ENCODE data around the gene ATG4A.

The ATG4A gene

DNA sequence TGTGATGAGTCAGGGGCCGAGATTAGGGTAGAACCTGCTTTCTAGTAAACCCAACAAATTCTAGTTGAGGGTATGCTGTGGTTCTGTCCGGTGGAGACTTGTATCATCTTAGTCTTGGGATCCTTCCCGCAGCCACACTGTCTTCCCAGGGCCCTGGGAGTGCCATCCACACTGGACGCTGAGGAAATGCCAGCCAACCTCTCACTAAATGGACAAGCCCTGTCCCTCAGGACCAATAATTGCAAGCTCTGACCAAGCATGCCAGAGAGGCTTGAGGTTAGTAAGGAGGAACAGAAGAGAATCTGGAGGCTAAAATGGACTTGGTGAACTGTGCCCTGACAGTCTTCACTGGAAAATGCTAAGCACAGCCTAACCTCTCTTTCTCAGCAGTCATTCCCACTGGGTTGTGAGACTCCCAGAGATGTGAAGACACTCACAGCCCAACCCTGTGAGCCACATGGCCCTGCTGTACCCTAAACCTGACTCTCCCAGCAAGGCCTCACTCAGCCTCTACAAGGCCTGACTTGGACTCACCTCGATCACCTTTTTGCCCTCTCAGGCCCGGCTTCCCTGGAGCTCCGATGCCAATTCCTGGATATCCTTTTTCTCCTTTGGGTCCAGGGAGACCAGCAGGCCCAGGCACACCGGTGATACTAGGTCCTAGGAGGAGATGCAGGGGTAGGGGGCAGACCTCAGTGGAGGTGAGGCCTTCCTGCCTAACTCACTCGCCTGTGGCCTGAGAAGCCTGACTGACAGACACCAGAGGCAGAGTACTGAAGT is 77.6 kb downstream of the ATG4A start:
- DNase-seq (ENCODE audit: low read depth in 2 of 2), result no peak

DNA sequence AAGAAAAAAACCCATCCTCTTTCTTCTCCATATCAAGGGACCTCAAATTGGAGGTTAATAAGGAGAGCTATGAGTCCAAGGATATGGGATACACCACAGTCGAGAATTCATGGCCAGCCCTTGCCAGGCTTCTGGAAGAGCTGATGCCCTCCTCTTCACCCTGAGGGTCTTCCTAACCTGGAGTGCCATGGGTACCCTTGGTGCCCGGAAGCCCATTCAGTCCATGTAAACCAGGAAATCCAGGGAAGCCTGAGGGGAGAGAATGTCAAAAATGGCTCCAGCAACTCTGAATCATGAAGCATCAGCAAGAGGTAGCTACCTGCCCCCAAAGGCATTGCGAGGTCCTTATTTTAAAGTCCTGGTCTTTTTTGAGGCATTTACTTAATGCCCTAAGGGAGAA is 78.2 kb downstream of the ATG4A start:
- DNase-seq (ENCODE audit: low read depth in 2 of 2), result no peak

DNA sequence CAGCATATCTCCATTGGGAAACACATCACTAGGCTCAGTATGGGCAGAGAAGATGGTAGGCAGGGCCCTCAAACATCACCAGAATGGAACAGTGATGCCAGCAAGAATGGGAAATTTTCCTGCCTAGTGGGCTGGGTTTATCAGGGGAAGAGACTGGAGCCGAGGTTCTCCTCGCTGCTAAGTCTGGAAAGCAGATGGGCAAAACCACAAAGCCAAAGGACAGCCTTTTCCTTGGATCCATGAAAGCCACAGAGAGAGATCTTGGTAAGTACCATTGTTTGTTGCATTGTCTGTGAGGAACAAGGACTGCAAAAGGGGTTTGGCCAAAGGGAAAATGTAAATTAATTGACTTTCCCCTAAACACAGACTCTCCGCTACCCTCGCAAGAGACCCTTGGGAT is 80.1 kb downstream of the ATG4A start:
- DNase-seq (ENCODE audit: low read depth in 2 of 2), result no peak

DNA sequence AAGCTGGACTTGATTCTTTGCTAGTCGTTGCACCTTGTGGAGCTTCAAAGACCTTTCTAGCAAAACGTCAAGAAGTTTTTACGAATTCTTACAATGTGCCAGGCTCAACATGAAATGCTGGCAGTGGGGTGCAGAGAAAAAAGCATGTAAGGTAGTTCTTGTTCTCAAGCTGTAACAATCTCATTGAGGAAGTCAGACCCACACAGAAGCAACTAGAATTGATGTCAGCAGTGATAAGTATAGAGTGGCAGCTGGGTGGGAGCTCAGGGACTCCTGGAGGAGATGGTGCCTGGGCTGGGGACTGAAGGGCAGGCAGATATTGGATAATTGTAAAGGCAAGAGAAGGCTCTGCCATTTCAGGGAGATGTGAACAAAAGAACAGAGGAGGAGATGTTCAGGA is 82.3 kb downstream of the ATG4A start:
- no peak for DNase-seq (ENCODE audit: low read depth in 2 of 2)

DNA sequence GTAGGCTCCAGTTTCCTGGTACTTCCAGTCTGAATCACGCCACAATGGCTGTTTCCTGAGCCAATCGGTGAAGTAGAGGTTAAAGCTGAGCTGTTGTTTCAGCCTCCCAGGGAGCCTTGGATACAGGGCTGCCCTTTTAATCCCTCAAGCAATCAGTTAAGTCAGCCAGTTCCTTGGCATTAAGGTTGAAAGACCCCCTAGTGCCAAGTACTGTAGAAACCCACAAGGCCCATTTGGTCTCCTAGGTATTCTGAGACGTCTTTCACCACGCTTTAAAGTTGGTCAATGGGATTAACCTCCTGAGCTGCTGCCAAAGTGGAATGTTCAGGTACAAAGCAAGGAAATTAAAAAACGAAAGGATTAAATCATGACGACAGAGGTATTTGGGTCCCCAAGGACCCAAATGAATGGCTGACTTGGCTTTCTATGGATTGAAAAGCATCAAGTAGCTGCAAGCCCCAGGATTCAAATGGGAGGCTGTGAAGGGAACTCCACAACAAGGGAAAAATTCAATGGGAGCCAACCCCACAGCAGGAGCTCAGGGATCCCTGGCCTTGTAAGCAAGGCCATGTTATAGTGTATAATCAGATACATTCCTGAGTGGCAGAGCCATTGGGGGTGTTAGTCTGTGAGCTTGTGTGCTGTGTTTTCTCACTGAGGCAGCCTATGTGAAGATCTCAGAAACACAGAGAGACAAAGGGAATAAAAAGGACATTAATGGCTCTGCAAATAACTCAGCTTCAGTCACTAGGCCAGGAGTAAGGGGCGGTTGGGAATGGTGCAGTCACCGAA is 86.0 kb downstream of the ATG4A start:
- DNase-seq (ENCODE audit: low read depth in 2 of 2), result no peak

DNA sequence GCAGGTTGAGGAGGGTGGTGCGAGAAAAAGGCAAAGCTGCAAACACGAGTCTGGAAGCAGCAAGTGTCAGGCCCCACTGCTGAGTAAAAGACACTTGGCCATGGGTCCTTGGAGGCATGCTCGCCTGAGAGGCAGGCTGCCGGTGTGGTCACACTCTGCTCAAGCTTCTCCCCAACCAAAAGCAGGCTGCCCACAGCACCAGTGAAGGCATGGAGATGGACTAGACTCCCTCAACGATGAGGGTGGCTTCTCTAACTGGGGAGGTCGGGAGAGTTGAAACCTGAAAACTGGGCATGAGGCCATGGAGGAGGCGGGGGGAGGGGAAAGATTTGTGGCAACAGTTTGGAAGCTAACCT is 86.5 kb downstream of the ATG4A start:
- DNase-seq (ENCODE audit: low read depth in 2 of 2), result no peak

DNA sequence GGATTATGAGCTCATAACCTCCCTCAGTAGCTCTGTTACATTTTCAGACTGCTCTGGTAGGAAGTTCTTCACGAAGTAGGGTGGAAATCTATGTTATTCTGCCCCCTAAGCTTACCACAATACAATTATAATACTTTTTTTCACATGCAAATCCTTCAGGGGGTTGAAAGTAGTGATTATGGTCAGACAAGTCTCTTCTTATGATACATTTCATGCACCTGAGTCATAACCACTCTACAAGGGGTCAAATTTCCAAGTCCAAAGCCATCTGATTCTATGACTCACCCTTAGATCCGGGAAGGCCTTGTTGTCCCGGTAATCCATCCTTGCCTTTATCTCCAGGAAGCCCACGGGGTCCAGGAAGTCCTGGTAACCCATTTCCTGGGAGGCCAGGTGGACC is 95.2 kb downstream of the ATG4A start:
- no peak for DNase-seq (ENCODE audit: low read depth in 2 of 2)

DNA sequence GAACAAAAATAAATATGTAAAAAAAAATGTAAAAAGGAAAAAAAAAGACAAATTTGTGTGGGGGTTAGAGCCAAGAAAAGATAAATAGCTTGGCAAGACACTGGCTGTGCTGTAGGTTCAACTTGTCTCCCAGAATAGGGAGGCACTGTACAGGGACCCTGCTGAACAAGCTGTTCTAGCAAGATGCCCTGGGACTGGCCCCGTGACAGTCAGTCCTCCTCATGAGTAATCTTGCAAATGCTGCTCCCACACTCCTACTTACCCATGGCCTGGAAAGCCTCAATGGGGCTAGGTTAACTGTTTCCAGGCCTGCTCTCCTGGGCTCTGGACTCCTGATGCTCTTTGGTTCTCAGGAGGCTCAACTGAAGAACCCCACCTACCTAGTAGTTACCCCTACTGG is 106.8 kb downstream of the ATG4A start:
- no peak for DNase-seq (ENCODE audit: low read depth in 2 of 2)

DNA sequence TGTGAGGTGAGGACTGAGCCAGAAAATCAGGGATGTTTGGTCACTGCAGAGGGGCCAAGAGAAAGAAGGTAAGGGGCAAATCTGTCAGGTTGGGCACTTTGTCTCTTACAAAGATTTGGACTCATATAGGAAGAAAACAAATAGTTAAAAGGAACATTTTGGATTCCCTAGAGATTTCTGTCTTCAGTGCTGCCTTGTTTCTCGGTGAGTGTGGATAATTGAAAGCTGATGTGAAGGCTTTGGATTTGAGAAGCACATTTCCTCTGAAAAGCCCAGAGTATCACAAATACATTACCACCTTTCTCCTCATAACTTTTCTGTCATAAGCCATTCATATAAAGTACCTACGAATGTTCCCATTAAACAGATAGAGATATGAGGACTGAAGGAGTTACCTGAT is 107.5 kb downstream of the ATG4A start:
- no peak for DNase-seq (ENCODE audit: low read depth in 2 of 2)

DNA sequence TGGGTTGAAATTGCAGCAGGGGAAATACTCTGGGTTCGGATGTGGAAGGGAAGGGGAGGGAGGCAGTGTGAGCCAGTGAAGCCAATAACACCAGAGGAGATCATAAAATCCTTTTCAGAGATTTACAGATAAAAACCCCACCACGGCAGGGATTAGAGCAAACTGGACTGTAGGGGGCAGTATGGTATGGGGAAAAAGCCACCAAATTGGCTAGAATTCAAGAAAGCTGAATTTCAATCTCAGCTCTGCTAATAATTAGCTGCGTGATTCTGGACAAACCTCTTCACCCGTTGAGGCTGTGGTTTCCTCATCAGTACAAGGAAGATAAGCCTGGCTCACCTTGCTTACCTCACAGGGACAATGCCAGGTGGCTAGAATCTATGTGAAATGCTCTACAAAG is 108.1 kb downstream of the ATG4A start:
- DNase-seq (ENCODE audit: low read depth in 2 of 2), result no peak

DNA sequence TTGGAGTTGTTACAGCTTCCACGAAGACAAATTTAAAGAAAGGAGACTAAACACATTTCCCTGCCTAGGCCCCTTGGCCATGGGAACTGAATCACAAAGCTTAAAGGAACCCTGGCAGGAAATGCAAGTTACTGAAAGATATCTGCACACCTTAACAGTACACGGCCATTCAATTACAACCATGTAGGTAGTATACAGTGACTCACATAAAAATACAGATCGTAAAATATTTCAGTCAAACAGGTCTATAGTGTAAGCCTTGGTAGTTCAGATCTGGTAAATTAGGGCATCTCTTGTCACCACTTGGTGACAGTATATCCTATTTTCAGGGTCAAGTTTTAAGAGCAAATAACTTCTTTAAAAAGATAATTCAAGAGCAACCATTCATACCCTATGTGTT is 112.0 kb downstream of the ATG4A start:
- no peak for DNase-seq (ENCODE audit: low read depth in 2 of 2)

Measured in stimulated activated CD8-positive, alpha-beta memory T cell treated with anti-CD3 and anti-CD28 coated beads, Interleukin-7, amount 100 ng/mL, for 1 hour (primary cell).